Measurements from ENCODE around the gene NRL. TPM values are rescaled to one million over a fixed set of nuclear protein-coding genes. Genes with fewer than 3 reads are reported as not detected.

NRL gene
- total and polyA plus RNA-seq, 10 of the 15 experiments (the other 5 are each of a cell fraction or from before 2014, with no cell fraction given), result 0.11 to 4.4 (median 2.2) TPM

DNA sequence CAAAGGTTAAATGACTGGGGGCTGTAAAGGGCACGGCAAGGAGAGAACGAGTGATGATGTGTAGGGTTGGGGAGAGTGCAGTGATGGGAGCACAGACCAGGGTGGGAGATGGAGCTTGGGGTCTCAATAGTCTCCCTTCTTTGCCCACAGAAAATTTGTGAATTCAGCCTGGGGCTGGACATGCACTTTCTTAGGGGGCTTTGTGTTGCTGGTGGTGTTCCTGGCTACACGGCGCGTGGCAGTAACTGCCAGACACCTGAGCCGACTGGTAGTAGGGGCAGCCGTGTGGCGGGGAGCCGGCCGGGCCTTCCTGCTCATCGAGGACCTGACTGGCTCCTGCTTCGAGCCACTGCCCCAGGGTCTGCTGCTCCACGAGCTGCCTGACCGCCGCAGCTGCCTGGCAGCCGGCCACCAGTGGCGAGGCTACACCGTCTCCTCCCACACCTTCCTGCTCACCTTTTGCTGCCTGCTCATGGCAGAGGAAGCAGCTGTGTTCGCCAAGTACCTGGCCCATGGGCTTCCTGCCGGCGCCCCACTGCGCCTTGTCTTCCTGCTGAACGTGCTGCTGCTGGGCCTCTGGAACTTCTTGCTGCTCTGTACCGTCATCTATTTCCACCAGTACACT, 17.4 kb upstream of the NRL start:
- SMC1A ChIA-PET (ENCODE audit: uncharacterized antibody, unreplicated experiment), result interaction anchor here (0.9 kb wide), 2 partner anchors 9 to 18 kb away, joined by 3 to 4 read pairs; no protein-coding TSS in a partner anchor
- CTCF ChIA-PET, result interaction anchor here (1.6 kb wide), 1 partner anchor 41 kb away, joined by 4 read pairs; no protein-coding TSS in a partner anchor
- intact Hi-C loops (cut with micrococcal nuclease; ENCODE audit: unreplicated experiment) (no loop called here), in situ Hi-C loops (cut with MboI) (no loop called here)
- ATAC-seq (no peak), DNase-seq (ENCODE audit: low read depth, low spot score) (no peak), FAIRE-seq (no peak)
- no peaks in the 10 kb centered on the region for H3K9me3 ChIP-seq (replicated peaks; ENCODE audit: control insufficient read depth, insufficient read depth, low read length)
- H3K4me2 ChIP-seq (ENCODE audit: control insufficient read depth, insufficient read depth), result no peak overlapping the region; the same call in 1 of the 2 replicates
- no peaks in the 10 kb centered on the region; a peak in 1 of 4 replicates for H3K36me3 ChIP-seq (ENCODE audit: control insufficient read depth in 2 of 2, insufficient read depth in 2 of 2, low read length in 1 of 2)
- RAD21 ChIA-PET (ENCODE audit: unreplicated experiment), result no interaction called here
- BruUV-seq (replicated peaks), result no TSS peak
- peaks cover 15% of the 10 kb centered on the region for H3K79me2 ChIP-seq (ENCODE audit: control insufficient read depth, insufficient read depth, low read length)
- no peak overlapping the region for H2AFZ ChIP-seq (ENCODE audit: control insufficient read depth, low read depth, low read length)
- H3K27me3 ChIP-seq (replicated peaks in 1 of 2; ENCODE audit: control insufficient read depth in 2 of 2, insufficient read depth in 2 of 2, low read length in 1 of 2), result no peaks in the 10 kb centered on the region
- H3K4me3 ChIP-seq, result no peak overlapping the region
- H3K9ac ChIP-seq (ENCODE audit: control insufficient read depth, insufficient read depth, low read length), result no peak overlapping the region
- H4K20me1 ChIP-seq (ENCODE audit: control insufficient read depth, insufficient read depth), result no peaks in the 10 kb centered on the region
- no peak overlapping the region for H3K27ac ChIP-seq (ENCODE audit: control insufficient read depth, insufficient read depth)
- 46% methylated on average over 24 of the region's 24 CpGs for WGBS (ENCODE audit: insufficient coverage, insufficient replicate concordance, low lambda C conversion rate, missing lambda C conversion rate)
- POLR2A ChIA-PET, result interaction anchor here (11.6 kb wide), 1 partner anchor 11 kb away, joined by 276 read pairs; the partner anchor contains the start of genes DCAF11 and NRL
- 0 out of 2 replicates have a peak, but pooled peaks have one; percentile 29 for TF ChIP-seq TCF12 (IDR thresholded peaks at IDR 0.05; ENCODE audit: low read depth, low read length)
- TF ChIP-seq CREM (IDR thresholded peaks at IDR 0.05; ENCODE audit: low read depth), result no peak
- TF ChIP-seq TARDBP (IDR thresholded peaks at IDR 0.05; ENCODE audit: borderline replicate concordance), result no peak
- peaks cover 28% of the 10 kb centered on the region for H3K4me1 ChIP-seq (ENCODE audit: control insufficient read depth, insufficient read depth, low read length)

DNA sequence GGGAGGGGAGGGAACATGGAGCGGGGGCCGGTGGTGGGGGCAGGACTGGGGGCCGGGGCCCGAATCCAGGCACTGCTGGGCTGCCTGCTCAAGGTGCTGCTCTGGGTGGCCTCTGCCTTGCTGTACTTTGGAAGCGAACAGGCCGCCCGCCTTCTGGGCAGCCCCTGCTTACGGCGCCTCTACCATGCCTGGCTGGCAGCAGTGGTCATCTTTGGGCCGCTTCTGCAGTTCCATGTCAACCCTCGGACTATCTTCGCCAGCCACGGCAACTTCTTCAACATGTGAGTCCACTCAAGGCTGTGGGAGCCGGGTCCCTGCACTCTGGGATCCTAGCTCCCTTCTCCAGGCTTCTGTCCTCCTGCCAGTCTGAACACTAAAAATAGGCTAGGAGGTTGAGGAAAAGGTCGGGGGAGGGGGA, 16.8 kb upstream of the NRL start:
- ATAC-seq (no peak), DNase-seq (ENCODE audit: low read depth, low spot score) (no peak), FAIRE-seq (no peak)
- WGBS (ENCODE audit: insufficient coverage, insufficient replicate concordance, low lambda C conversion rate, missing lambda C conversion rate), result 85% methylated on average over 13 of the region's 15 CpGs
- CTCF ChIA-PET, result no interaction called here
- Histone ChIP-seq H4K20me1 (ENCODE audit: control insufficient read depth, insufficient read depth) (no peaks in the 10 kb centered on the region), H2AFZ (ENCODE audit: control insufficient read depth, low read depth, low read length) (no peak overlapping the region), H3K4me1 (ENCODE audit: control insufficient read depth, insufficient read depth, low read length) (peaks cover 24% of the 10 kb centered on the region), H3K27ac (ENCODE audit: control insufficient read depth, insufficient read depth) (no peak overlapping the region), H3K36me3 (ENCODE audit: control insufficient read depth in 2 of 2, insufficient read depth in 2 of 2, low read length in 1 of 2) (no peaks in the 10 kb centered on the region), H3K4me3 (no peak overlapping the region), H3K4me2 (ENCODE audit: control insufficient read depth, insufficient read depth) (no peak overlapping the region), H3K9ac (ENCODE audit: control insufficient read depth, insufficient read depth, low read length) (no peak overlapping the region), H3K9me3 (replicated peaks; ENCODE audit: control insufficient read depth, insufficient read depth, low read length) (no peaks in the 10 kb centered on the region), H3K79me2 (ENCODE audit: control insufficient read depth, insufficient read depth, low read length) (peaks cover 9% of the 10 kb centered on the region), H3K27me3 (replicated peaks in 1 of 2; ENCODE audit: control insufficient read depth in 2 of 2, insufficient read depth in 2 of 2, low read length in 1 of 2) (no peaks in the 10 kb centered on the region)
- RAD21 ChIA-PET (ENCODE audit: unreplicated experiment), result interaction anchor here (1.1 kb wide), 1 partner anchor 17 kb away, joined by 3 read pairs; the partner anchor contains the start of genes DCAF11 and NRL
- intact Hi-C loops (cut with micrococcal nuclease; ENCODE audit: unreplicated experiment), result no loop called here
- POLR2A ChIA-PET, result interaction anchor here (11.6 kb wide), 1 partner anchor 10 kb away, joined by 276 read pairs; the partner anchor contains the start of genes DCAF11 and NRL
- in situ Hi-C loops (cut with MboI), result no loop called here
- BruUV-seq (replicated peaks), result no TSS peak
- SMC1A ChIA-PET (ENCODE audit: uncharacterized antibody, unreplicated experiment), result interaction anchor here (0.9 kb wide), 1 partner anchor 9 kb away, joined by 4 read pairs; no protein-coding TSS in a partner anchor
- TF ChIP-seq HDGF (IDR thresholded peaks at IDR 0.05) (no peak), JUNB (IDR thresholded peaks at IDR 0.05) (no peak), RELA (IDR thresholded peaks at IDR 0.05; ENCODE audit: borderline replicate concordance, partially characterized antibody) (no peak), MYC (IDR thresholded peaks at IDR 0.05; ENCODE audit: insufficient read depth, insufficient read length, insufficient replicate concordance, low read length, severe bottlenecking) (no peak), KAT2A (conservative IDR thresholded peaks at IDR 0.05; ENCODE audit: control insufficient read depth, low read depth, low read length) (no peak), EED (IDR thresholded peaks at IDR 0.05; ENCODE audit: low read depth) (no peak), EP300 (IDR thresholded peaks at IDR 0.05; ENCODE audit: borderline replicate concordance in 1 of 2, control insufficient read depth in 1 of 2, low read depth in 2 of 2, low read length in 2 of 2) (no peak)
- TF ChIP-seq, protein P1, sequence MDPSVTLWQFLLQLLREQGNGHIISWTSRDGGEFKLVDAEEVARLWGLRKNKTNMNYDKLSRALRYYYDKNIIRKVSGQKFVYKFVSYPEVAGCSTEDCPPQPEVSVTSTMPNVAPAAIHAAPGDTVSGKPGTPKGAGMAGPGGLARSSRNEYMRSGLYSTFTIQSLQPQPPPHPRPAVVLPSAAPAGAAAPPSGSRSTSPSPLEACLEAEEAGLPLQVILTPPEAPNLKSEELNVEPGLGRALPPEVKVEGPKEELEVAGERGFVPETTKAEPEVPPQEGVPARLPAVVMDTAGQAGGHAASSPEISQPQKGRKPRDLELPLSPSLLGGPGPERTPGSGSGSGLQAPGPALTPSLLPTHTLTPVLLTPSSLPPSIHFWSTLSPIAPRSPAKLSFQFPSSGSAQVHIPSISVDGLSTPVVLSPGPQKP (IDR thresholded peaks at IDR 0.05; ENCODE audit: low read depth, low read length), result no peak
- TF ChIP-seq, protein P2, sequence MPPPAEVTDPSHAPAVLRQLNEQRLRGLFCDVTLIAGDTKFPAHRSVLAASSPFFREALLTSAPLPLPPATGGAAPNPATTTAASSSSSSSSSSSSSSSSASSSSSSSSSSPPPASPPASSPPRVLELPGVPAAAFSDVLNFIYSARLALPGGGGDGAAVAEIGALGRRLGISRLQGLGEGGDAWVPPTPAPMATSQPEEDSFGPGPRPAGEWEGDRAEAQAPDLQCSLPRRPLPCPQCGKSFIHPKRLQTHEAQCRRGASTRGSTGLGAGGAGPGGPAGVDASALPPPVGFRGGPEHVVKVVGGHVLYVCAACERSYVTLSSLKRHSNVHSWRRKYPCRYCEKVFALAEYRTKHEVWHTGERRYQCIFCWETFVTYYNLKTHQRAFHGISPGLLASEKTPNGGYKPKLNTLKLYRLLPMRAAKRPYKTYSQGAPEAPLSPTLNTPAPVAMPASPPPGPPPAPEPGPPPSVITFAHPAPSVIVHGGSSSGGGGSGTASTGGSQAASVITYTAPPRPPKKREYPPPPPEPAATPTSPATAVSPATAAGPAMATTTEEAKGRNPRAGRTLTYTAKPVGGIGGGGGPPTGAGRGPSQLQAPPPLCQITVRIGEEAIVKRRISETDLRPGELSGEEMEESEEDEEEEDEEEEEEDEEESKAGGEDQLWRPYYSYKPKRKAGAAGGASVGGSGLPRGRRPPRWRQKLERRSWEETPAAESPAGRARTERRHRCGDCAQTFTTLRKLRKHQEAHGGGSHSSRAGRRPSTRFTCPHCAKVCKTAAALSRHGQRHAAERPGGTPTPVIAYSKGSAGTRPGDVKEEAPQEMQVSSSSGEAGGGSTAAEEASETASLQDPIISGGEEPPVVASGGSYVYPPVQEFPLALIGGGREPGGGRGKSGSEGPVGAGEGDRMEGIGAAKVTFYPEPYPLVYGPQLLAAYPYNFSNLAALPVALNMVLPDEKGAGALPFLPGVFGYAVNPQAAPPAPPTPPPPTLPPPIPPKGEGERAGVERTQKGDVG (CRISPR knock-in tag; IDR thresholded peaks at IDR 0.05), result no peak

Data from GM12878 (cell line).